ENCODE results near the gene MAML3.

Gene MAML3

GRCh38 chr4:139674875-139675550 lies 479.0 kb downstream of the MAML3 start:
- FAIRE-seq = no peak

- no peak for FAIRE-seq
These were observed 481.3 kb downstream of the MAML3 start for GRCh38 chr4:139672732-139673131.

GRCh38 chr4:139672215-139672614 lies 481.8 kb downstream of the MAML3 start:
- no peak for FAIRE-seq

DNA sequence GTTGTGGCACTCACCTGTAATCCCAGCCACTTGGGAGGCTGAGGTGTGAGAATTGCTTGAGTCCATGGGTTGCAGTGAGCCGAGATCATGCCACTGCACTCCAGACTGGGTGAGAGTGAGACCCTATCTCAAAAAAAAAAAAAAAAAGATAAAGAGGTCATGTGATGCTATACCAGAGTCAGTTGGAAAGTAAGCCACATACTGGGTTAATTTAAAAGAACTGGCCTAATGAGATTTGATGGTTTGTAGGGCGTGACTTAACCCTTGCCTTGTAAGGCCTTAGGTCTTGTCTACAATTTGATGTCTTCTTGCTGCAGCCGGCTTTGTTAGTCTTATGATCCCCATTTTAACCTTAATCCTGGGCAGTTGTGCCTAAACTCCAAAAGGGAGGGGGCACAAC lies 483.2 kb downstream of the MAML3 start:
- no peak for FAIRE-seq

DNA sequence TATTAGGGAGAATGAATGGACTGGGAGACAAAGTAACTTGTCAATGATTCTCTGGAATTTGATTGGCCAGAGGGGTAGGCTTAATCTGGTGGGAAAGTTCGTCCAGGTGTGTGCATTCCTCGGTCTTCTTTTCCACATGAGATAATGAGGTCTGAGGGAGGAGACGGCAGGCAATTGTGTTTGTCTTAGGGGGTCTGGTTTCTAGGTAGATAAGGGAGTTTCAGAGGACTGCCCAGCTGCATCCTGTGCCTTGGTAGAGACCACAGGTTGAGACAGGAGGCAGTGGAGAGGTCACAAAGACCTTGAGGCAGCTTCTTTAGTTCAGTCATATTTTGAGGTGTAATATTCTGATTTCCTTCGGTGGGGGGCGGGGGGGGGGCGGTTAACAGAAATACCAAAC lies 484.1 kb downstream of the MAML3 start:
- no peak for FAIRE-seq

DNA sequence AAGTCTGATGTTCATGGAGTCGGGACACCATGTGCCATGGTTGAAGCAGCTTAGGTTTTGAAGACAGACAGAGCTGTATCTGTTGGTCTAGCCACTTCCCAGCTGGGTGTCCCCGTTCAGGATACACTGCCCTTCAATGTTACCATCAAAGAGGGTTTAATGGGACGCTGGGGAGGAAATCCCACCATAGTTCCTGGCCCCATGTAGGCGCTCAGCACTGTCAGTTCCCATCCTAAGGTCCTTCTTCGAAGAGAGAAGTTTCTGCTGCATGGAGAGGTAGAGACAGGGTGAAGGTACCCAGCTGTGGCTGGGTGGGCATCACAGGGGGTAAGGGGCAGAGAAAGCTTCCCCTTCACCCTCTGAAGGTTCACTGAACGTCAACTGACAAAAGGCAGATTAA lies 484.6 kb downstream of the MAML3 start:
- no peak for FAIRE-seq

GRCh38 chr4:139668658-139669201 lies 485.3 kb downstream of the MAML3 start:
- FAIRE-seq = no peak

- no peak for FAIRE-seq
These were observed 485.9 kb downstream of the MAML3 start for GRCh38 chr4:139668036-139668435.
